ENCODE results near the gene PRR5L. TPM values are rescaled to one million over a fixed set of nuclear protein-coding genes. Genes with fewer than 3 reads are reported as not detected.

The PRR5L gene
- total and polyA plus RNA-seq, 12 donors, result 1.7 to 10.2 (median 7.3) TPM

DNA sequence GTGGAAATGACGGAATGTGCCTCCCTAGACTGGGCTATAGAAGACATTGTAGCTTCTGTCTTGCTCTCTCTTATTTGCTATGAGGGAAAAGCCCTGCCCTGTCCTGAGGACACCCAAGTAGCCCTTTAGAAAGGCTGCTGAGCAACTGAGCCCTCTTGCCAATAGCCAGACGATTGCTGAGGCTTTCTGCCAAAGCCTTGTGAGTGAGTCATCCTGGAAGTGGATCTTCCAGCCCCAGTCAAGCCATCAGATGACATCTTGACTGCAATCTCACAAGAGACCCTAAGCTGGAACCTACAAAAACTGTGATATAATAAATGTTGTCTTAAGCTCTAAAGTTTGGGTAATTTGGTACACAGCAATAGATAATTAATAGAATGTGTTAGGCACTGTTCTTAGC lies 217.9 kb downstream of the PRR5L start:
- Histone ChIP-seq H3K27me3 (no peaks in the 10 kb centered on the region), H3K4me1 (replicated peaks in 1 of 2) (peaks cover 0 to 5% of the 10 kb centered on the region in 2 donors), H3K36me3 (replicated peaks in 1 of 2) (no peaks in the 10 kb centered on the region), H3K4me3 (no peak overlapping the region), H3K27ac (no peak overlapping the region), H3K9me3 (replicated peaks in 1 of 3) (no peaks in the 10 kb centered on the region)
- DNase-seq, result no peak
- intact Hi-C loops (cut with DNase I), result no loop called here
- 43 to 64% (median 61%) methylated on average over 1 to 2 of the region's 2 CpGs for WGBS, 4 donors
- TF ChIP-seq, protein P1, sequence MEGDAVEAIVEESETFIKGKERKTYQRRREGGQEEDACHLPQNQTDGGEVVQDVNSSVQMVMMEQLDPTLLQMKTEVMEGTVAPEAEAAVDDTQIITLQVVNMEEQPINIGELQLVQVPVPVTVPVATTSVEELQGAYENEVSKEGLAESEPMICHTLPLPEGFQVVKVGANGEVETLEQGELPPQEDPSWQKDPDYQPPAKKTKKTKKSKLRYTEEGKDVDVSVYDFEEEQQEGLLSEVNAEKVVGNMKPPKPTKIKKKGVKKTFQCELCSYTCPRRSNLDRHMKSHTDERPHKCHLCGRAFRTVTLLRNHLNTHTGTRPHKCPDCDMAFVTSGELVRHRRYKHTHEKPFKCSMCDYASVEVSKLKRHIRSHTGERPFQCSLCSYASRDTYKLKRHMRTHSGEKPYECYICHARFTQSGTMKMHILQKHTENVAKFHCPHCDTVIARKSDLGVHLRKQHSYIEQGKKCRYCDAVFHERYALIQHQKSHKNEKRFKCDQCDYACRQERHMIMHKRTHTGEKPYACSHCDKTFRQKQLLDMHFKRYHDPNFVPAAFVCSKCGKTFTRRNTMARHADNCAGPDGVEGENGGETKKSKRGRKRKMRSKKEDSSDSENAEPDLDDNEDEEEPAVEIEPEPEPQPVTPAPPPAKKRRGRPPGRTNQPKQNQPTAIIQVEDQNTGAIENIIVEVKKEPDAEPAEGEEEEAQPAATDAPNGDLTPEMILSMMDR (IDR thresholded peaks at IDR 0.05), result no peak
- no peak for TF ChIP-seq POLR2A (IDR thresholded peaks at IDR 0.05)

Small RNA genes lying within 50 kb of the gene (small RNA-seq; reads per million reads assigned to genes)
- gene AC061999.1, result 0 reads per million in 2 donors

Other genes with a start within 250 kb of the PRR5L start
- gene COMMD9, start 6.9 kb upstream of the PRR5L start, total RNA-seq, result 100 to 1,000 TPM in 4 of 9 donors, 10 to 100 TPM in 5; 68.1 to 140 (median 92.7) TPM
- gene COMMD9, start 6.9 kb upstream of the PRR5L start, polyA plus RNA-seq, result 10 to 100 TPM; 25.3 to 94.6 (median 35.1) TPM
- gene TRAF6, start 214.0 kb downstream of the PRR5L start, total RNA-seq, result 10 to 100 TPM; 11.6 to 18.5 (median 16.6) TPM
- 10 to 100 TPM in 1 of 3 donors, 1 to 10 TPM in 2; 2.3 to 11.4 (median 2.7) TPM for gene TRAF6, start 214.0 kb downstream of the PRR5L start, polyA plus RNA-seq